Fibroblast of villous mesenchyme (primary cell): ENCODE data around the gene MYH10. TPM values are rescaled to one million over a fixed set of nuclear protein-coding genes. Genes with fewer than 3 reads are reported as not detected.

ENCODE experiments used
- DNase-seq: peaks from one replicate; pipeline ENCODE4 v3.0.0-alpha.2; 2010; ENCODE audit warnings: low read depth
- H3K4me3 ChIP-seq: 2 replicates; pipeline ENCODE4 v1.5.1; 2011; ENCODE audit warnings: low read depth, mild to moderate bottlenecking, low read length
- CTCF ChIP-seq: IDR thresholded peaks from 2 replicates; pipeline ENCODE4 v1.5.1; 2012; ENCODE audit warnings: low read depth, mild to moderate bottlenecking, low read length; ENCODE audit not compliant: insufficient read depth
- total RNA-seq: library from RNA; depleted of rRNA; stranded (reverse); fragments of >200 nt; gene quantifications from 2 replicates; pipeline ENCODE4 v1.2.3, GENCODE V29; 2012

The MYH10 gene
- total RNA-seq, 1 donor, result 94.1 TPM

GRCh38 chr17:8481089-8481488, 149.4 kb downstream of the MYH10 start:
- no peak for TF ChIP-seq CTCF
- DNase-seq, result no peak
- no peak overlapping the region for H3K4me3 ChIP-seq

- no peak for TF ChIP-seq CTCF
- DNase-seq, result no peak
- H3K4me3 ChIP-seq, result no peak overlapping the region
Measured at GRCh38 chr17:8480011-8480976, 150.2 kb downstream of the MYH10 start.

GRCh38 chr17:8479431-8479947, 151.0 kb downstream of the MYH10 start:
- peak; percentile 47 for DNase-seq
- no peak for TF ChIP-seq CTCF
- H3K4me3 ChIP-seq, result no peak overlapping the region

GRCh38 chr17:8477715-8478441, 152.6 kb downstream of the MYH10 start:
- no peak overlapping the region for H3K4me3 ChIP-seq
- no peak for DNase-seq
- no peak for TF ChIP-seq CTCF

- no peak overlapping the region for H3K4me3 ChIP-seq
- no peak for TF ChIP-seq CTCF
- DNase-seq, result no peak
Measured at GRCh38 chr17:8477171-8477570, 153.4 kb downstream of the MYH10 start.

GRCh38 chr17:8476741-8477140, 153.8 kb downstream of the MYH10 start:
- no peak overlapping the region for H3K4me3 ChIP-seq
- DNase-seq, result no peak
- no peak for TF ChIP-seq CTCF
